HG03354 (cell line): ENCODE measurements around the gene COPB1.
"Not testable (repeated sequence)": the region's sequence is repeated elsewhere in the genome, so short reads cannot be mapped to it uniquely, and the experiment has no call there.

Experiments used
- ATAC-seq: cut with Tn5 transposase; IDR thresholded peaks from one replicate; pipeline ENCODE4 v1.9.1; 2021; ENCODE audit warnings: mild to moderate bottlenecking; ENCODE audit not compliant: unreplicated experiment, poor library complexity, severe bottlenecking

Gene COPB1

GRCh38 chr11:14499560-14500180 lies at the start of gene COPB1:
TSS of gene COPB1 (minus strand) at chr11:14499811. CDS start at chr11:14498928, 883 bp downstream.
- peak; percentile 86 for ATAC-seq

- no peak for ATAC-seq
Measured at GRCh38 chr11:14547440-14547839, 47.8 kb upstream of the COPB1 start.

- ATAC-seq, result no peak
Measured at GRCh38 chr11:14546672-14547071, 47.1 kb upstream of the COPB1 start.

GRCh38 chr11:14544611-14545010 lies 45.0 kb upstream of the COPB1 start:
- peak; percentile 86 for ATAC-seq

- ATAC-seq, result no peak
Measured at GRCh38 chr11:14543260-14543659, 43.6 kb upstream of the COPB1 start.

- ATAC-seq, result no peak
Measured at GRCh38 chr11:14542324-14542723, 42.7 kb upstream of the COPB1 start.

- ATAC-seq, result no peak
Measured at GRCh38 chr11:14541192-14541947, 41.8 kb upstream of the COPB1 start.

- ATAC-seq, result no peak
Measured at GRCh38 chr11:14539982-14540421, 40.4 kb upstream of the COPB1 start.

- no peak for ATAC-seq
Measured at GRCh38 chr11:14538926-14539554, 39.4 kb upstream of the COPB1 start.

GRCh38 chr11:14538271-14538925 lies 38.8 kb upstream of the COPB1 start:
- ATAC-seq, result no peak

- peak; percentile 85 for ATAC-seq
Measured at GRCh38 chr11:14537134-14537599, 37.6 kb upstream of the COPB1 start.

GRCh38 chr11:14535166-14535565 lies 35.6 kb upstream of the COPB1 start:
- ATAC-seq, result not testable (repeated sequence)

- no peak for ATAC-seq
Measured at GRCh38 chr11:14529951-14530350, 30.3 kb upstream of the COPB1 start.

- no peak for ATAC-seq
Measured at GRCh38 chr11:14529321-14529720, 29.7 kb upstream of the COPB1 start.

- ATAC-seq, result no peak
Measured at GRCh38 chr11:14522801-14523200, 23.2 kb upstream of the COPB1 start.

GRCh38 chr11:14522245-14522644 lies 22.6 kb upstream of the COPB1 start:
- ATAC-seq, result no peak

- ATAC-seq, result no peak
Measured at GRCh38 chr11:14520747-14521151, 21.1 kb upstream of the COPB1 start.

- peak; percentile 95 for ATAC-seq
Measured at GRCh38 chr11:14519917-14520746, 20.5 kb upstream of the COPB1 start, which contains the start of gene PSMA1. TSS of gene PSMA1 (minus strand) at chr11:14520386. CDS start at chr11:14520299, 87 bp downstream.

GRCh38 chr11:14519597-14519916 lies 19.9 kb upstream of the COPB1 start:
- peak; percentile 4 for ATAC-seq
